ENCODE data around the gene LPXN. TPM values are rescaled to one million over a fixed set of nuclear protein-coding genes. Genes with fewer than 3 reads are reported as not detected.

LPXN gene
- total RNA-seq, 2 donors from 2014 or later: 239 to 243 TPM

DNA sequence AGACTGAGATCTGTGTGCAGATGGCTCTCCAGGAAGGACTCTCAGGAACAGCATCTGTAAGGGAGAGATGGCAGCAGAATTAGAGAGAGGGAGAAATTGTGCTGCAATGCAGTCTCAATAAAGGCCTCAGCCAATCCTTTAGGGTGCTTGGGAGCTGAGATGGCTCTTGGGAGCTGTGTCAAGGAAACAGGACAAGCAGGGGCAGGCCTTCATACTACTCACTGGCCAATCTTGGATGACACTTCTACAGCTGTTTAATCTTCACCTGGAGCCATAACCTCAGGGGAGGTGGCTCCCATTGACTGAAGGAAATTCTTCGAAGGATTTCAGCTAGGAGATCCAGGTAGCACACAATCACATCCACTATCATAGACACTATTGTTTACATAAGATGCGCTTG is 77.7 kb downstream of the LPXN start:
- peak overlapping the region; percentile 55 for H3K4me3 Mint-ChIP-seq
- peaks cover 35% of the 10 kb centered on the region in 2 donors for H3K4me1 Mint-ChIP-seq (ENCODE audit: low read depth in 2 of 2)
- H3K27ac Mint-ChIP-seq: peak overlapping the region; percentile 25 to 89
- no peak for ATAC-seq
- H3K9me3 Mint-ChIP-seq: no peaks in the 10 kb centered on the region
- DNase-seq (ENCODE audit: low spot score): no peak
- no peaks in the 10 kb centered on the region for H3K27me3 Mint-ChIP-seq
- peaks cover 17% of the 10 kb centered on the region for H3K36me3 Mint-ChIP-seq

DNA sequence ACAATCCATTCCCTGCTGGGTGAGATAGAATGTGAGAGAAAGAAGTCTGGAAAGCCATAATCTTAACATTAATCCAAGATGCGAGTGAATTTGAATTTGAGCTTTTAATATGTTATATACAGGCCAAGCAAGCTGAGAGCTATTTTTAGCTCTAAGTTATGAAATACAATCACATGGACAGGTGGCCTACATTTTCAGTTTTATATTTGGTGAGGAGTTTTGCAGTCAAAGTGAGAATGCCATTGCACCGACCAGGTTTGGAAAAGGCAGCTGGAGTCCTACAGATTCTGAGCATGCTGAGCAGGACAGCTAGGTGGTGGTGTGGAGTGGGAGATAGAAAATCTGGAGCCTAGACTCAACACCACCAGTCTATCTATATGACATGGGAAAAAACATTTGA is 79.8 kb downstream of the LPXN start:
- Mint-ChIP-seq H3K4me3 (no peak overlapping the region), H3K36me3 (peaks cover 13% of the 10 kb centered on the region), H3K27ac (peak overlapping the region in 1 of 2 donors; percentile 3), H3K4me1 (ENCODE audit: low read depth in 2 of 2) (peaks cover 35 to 37% of the 10 kb centered on the region in 2 donors), H3K27me3 (no peaks in the 10 kb centered on the region), H3K9me3 (no peaks in the 10 kb centered on the region)
- ATAC-seq (no peak), DNase-seq (ENCODE audit: low spot score) (no peak)

DNA sequence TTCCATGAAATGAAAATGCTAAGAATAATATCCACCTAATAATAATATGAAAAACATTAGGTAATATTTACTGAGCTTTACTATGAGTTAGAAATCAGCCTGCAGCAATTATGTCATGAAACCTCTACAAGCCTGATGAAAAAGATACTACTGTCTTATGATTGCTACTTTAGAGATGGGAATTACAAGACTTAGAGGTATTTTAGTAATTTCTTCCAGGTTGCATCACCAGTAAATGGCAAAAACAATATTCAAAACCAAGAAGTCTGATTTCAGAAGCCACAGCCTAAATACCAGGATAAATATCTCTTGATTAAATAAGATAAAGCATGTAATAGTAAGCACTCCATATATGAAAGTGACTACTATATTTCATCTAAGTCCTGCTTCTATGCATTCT is 81.6 kb downstream of the LPXN start:
- Mint-ChIP-seq H3K4me3 (no peak overlapping the region), H3K9me3 (no peaks in the 10 kb centered on the region), H3K36me3 (peaks cover 13% of the 10 kb centered on the region), H3K27me3 (no peaks in the 10 kb centered on the region), H3K27ac (no peak overlapping the region), H3K4me1 (ENCODE audit: low read depth in 2 of 2) (peaks cover 27 to 34% of the 10 kb centered on the region in 2 donors)
- no peak for ATAC-seq
- DNase-seq (ENCODE audit: low spot score): no peak

DNA sequence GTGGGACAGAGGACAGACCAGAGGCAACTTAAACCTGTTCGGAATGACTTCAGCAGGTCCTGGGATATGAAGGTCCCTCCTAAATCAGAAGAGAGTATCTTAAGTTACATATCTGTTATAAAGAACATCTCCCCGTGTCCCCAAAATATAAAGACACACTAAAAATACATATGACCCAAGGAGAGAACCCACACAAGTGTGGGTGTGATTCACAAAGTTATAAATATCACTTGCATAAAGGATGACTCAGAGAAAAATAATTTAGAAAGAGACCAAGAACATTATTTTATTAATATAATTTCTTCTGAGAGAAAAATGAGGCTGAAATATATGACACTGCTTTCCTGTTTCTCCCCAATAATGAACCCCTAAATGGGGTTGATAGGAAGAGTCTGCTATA is 82.0 kb downstream of the LPXN start:
- H3K36me3 Mint-ChIP-seq: peaks cover 13% of the 10 kb centered on the region
- H3K4me3 Mint-ChIP-seq: no peak overlapping the region
- ATAC-seq: no peak
- no peaks in the 10 kb centered on the region for H3K9me3 Mint-ChIP-seq
- no peaks in the 10 kb centered on the region for H3K27me3 Mint-ChIP-seq
- H3K27ac Mint-ChIP-seq: no peak overlapping the region
- H3K4me1 Mint-ChIP-seq (ENCODE audit: low read depth in 2 of 2): peaks cover 23 to 29% of the 10 kb centered on the region in 2 donors
- DNase-seq (ENCODE audit: low spot score): no peak

DNA sequence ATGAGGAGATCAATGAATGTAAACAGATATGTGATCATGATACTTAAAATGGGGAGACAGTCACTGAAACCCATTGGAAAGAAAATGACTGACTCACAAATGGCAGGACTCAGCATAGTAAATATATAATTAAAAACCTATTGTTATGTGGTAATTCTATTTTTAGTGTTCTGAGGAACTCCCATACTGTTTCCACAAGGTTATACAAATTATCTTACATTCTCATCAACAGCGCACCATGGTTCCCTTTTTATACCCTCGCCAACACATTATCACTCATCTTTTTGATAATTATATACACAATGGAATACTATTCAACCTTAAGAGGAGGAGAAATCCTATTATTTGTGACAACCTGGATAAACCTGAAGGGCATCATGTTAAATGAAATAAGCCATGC is 84.8 kb downstream of the LPXN start:
- H3K4me1 Mint-ChIP-seq (ENCODE audit: low read depth in 2 of 2): peaks cover 0 to 7% of the 10 kb centered on the region in 2 donors
- H3K27me3 Mint-ChIP-seq: no peaks in the 10 kb centered on the region
- H3K27ac Mint-ChIP-seq: no peak overlapping the region
- DNase-seq (ENCODE audit: low spot score): no peak
- no peak for ATAC-seq
- no peaks in the 10 kb centered on the region for H3K9me3 Mint-ChIP-seq
- H3K4me3 Mint-ChIP-seq: no peak overlapping the region
- no peaks in the 10 kb centered on the region for H3K36me3 Mint-ChIP-seq

DNA sequence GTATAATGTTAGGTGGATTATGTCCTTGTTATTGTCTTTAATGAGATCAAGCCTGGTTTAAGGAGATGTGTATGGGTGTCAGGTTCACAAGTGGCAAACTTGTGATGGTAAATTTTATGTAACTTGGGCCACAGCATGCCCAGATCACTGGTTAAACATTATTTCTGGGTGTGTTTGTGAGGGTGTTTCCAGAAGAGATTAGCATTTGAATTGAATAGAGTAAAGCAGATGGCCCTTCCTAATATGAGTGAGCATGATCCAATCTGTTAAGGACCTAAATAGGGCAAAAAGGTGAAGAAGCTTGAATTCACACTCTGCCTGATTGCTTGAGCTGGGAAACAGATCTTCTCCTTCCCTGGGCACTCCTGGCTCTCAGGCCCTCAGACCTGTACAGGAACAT is 88.5 kb downstream of the LPXN start:
- no peaks in the 10 kb centered on the region for H3K4me1 Mint-ChIP-seq (ENCODE audit: low read depth in 2 of 2)
- ATAC-seq (no peak), DNase-seq (ENCODE audit: low spot score) (no peak)
- no peak overlapping the region for H3K4me3 Mint-ChIP-seq
- peaks cover 4 to 18% of the 10 kb centered on the region in 2 donors for H3K27me3 Mint-ChIP-seq
- no peaks in the 10 kb centered on the region for H3K9me3 Mint-ChIP-seq
- no peaks in the 10 kb centered on the region for H3K36me3 Mint-ChIP-seq
- H3K27ac Mint-ChIP-seq: no peak overlapping the region

DNA sequence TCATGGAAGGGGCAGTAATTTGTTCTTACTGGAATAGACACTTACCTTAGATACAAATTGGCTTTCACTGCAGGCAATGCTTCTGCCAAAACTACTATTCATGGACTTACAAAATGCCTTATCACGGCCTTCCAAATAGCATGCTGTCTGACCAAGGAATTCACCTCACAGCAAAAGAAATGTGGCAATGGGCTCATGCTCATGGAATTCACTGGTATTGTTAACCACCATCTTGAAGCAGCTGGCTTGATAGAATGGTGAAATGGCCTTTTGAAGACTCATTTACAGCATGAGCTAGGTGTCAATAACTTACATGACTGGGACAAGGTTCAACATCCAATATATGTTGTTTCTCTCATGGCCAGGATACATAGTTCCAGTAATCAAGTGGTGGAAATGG is 89.7 kb downstream of the LPXN start:
- no peaks in the 10 kb centered on the region for H3K9me3 Mint-ChIP-seq
- H3K36me3 Mint-ChIP-seq: no peaks in the 10 kb centered on the region
- H3K27ac Mint-ChIP-seq: no peak overlapping the region
- no peak for DNase-seq (ENCODE audit: low spot score)
- ATAC-seq: no peak
- H3K27me3 Mint-ChIP-seq: peaks cover 4 to 21% of the 10 kb centered on the region in 2 donors
- no peaks in the 10 kb centered on the region for H3K4me1 Mint-ChIP-seq (ENCODE audit: low read depth in 2 of 2)
- H3K4me3 Mint-ChIP-seq: no peak overlapping the region

Other genes with a start within 250 kb of the LPXN start
- gene OR5B17, start 216.8 kb downstream of the LPXN start, total RNA-seq: not detected
- gene OR5B3, start 169.0 kb downstream of the LPXN start, total RNA-seq: not detected
- not detected for gene OR5B2, start 147.7 kb downstream of the LPXN start, total RNA-seq
- gene OR5B12, start 133.6 kb downstream of the LPXN start, total RNA-seq: not detected
- gene OR5B21, start 67.8 kb downstream of the LPXN start, total RNA-seq: 1 to 10 TPM; 3.5 to 3.9 TPM
- gene ZFP91, start 3.2 kb upstream of the LPXN start, total RNA-seq: 10 to 100 TPM; 52.9 to 54.3 TPM
- 1 to 10 TPM; 4.7 to 6.3 TPM for gene CNTF, start 46.8 kb upstream of the LPXN start, total RNA-seq
- not detected for gene GLYAT, start 156.1 kb upstream of the LPXN start, total RNA-seq